PC-9 (cell line): ENCODE data around the gene SULT1B1. TPM values are rescaled to one million over a fixed set of nuclear protein-coding genes. Genes with fewer than 3 reads are reported as not detected.

Source experiments
- BruUV-seq: library from RNA; stranded (reverse); fragments of 400-500 nt; replicated peaks from 2 replicates; lab custom pipeline; 2021; lab: Mats Ljungman, UMichigan
- CTCF ChIA-PET: fragments of 300-600 bp; sonication (Branson Sonifier 250); formaldehyde crosslinking; loops from one replicate; lab custom pipeline; 2022; ENCODE audit warnings: antibody characterized with exemption; lab: Charles Lee
- POLR2A ChIA-PET: fragments of 300-600 bp; sonication (Branson Sonifier 250); formaldehyde crosslinking; loops from one replicate; lab custom pipeline; 2022; ENCODE audit warnings: antibody characterized with exemption; ENCODE audit not compliant: unreplicated experiment; lab: Charles Lee
- DNase-seq, 2 experiments: peaks; one replicate each; pipeline versions ENCODE4 v3.0.0 to v3.0.0-alpha.2; 2015 to 2022; ENCODE audit warnings: mixed read lengths in 1 of 2
- H2AFZ ChIP-seq: fragments of 200-600 bp; sonication (generic); 2 replicates; pipeline ENCODE4 v1.8.1; 2017; ENCODE audit warnings: antibody characterized with exemption
- H3F3A ChIP-seq: fragments of 200-600 bp; sonication (generic); 2 replicates; pipeline ENCODE4 v1.8.1; 2017; ENCODE audit warnings: antibody characterized with exemption, mild to moderate bottlenecking, low read depth; ENCODE audit not compliant: insufficient read depth
- H3K27ac ChIP-seq: fragments of 200-600 bp; sonication (generic); 2 replicates; pipeline ENCODE4 v1.6.1; 2016; ENCODE audit warnings: mixed run types
- H3K27me3 ChIP-seq: fragments of 200-600 bp; sonication (generic); 2 replicates; pipeline ENCODE4 v1.6.1; 2016; ENCODE audit warnings: low read depth, mixed run types; ENCODE audit not compliant: insufficient read depth
- H3K36me3 ChIP-seq: fragments of 200-600 bp; sonication (generic); 2 replicates; pipeline ENCODE4 v1.6.1; 2016; ENCODE audit warnings: low read depth, mixed run types
- H3K4me1 ChIP-seq: fragments of 200-600 bp; sonication (generic); replicated peaks from 2 replicates; pipeline ENCODE4 v1.6.1; 2016; ENCODE audit warnings: mixed run types; ENCODE audit not compliant: insufficient read depth
- H3K4me2 ChIP-seq: fragments of 200-600 bp; sonication (generic); 2 replicates; pipeline ENCODE4 v1.6.1; 2017; ENCODE audit warnings: mixed run types
- H3K4me3 ChIP-seq: fragments of 200-600 bp; sonication (generic); 2 replicates; pipeline ENCODE4 v1.6.1; 2016; ENCODE audit warnings: mixed run types
- H3K79me2 ChIP-seq: fragments of 200-600 bp; sonication (generic); 2 replicates; pipeline ENCODE4 v1.6.1; 2017; ENCODE audit warnings: low read depth, mixed run types
- H3K9me2 ChIP-seq: fragments of 200-600 bp; sonication (generic); 2 replicates; pipeline ENCODE4 v1.8.1; 2017; ENCODE audit warnings: mild to moderate bottlenecking; ENCODE audit not compliant: insufficient read depth
- H3K9me3 ChIP-seq: fragments of 200-600 bp; sonication (generic); 2 replicates; pipeline ENCODE4 v1.8.1; 2016; ENCODE audit warnings: low read depth; ENCODE audit not compliant: insufficient read depth
- H4K20me1 ChIP-seq: fragments of 200-600 bp; sonication (generic); 2 replicates; pipeline ENCODE4 v1.8.1; 2017; ENCODE audit not compliant: insufficient read depth
- CTCF ChIP-seq: fragments of 200-600 bp; sonication (generic); conservative IDR thresholded peaks from 2 replicates; pipeline ENCODE4 v1.6.1; 2017; ENCODE audit warnings: mixed run types, antibody characterized with exemption, mild to moderate bottlenecking, moderate library complexity
- EZH2 ChIP-seq: fragments of 200-600 bp; sonication (generic); IDR thresholded peaks from 2 replicates; pipeline ENCODE4 v1.8.0; 2017; ENCODE audit warnings: antibody characterized with exemption, low read depth
- intact Hi-C: fragments of 100-400 bp; cut with micrococcal nuclease; formaldehyde crosslinking; loops from one replicate; pipeline ENCODE4 v1.10.0; 2022; ENCODE audit not compliant: unreplicated experiment
- total RNA-seq: library from RNA; stranded (reverse); gene quantifications from 2 replicates; pipeline ENCODE4 v1.2.3, GENCODE V29; 2021

The SULT1B1 gene
- total RNA-seq, 1 experiment from 2014 or later: 0.24 TPM

GRCh38 chr4:69749771-69750170 is 10.6 kb downstream of the SULT1B1 start:
- CTCF ChIA-PET: no interaction called here
- intact Hi-C loops: loop anchor here (5.0 kb wide), 1 partner anchor 42 kb away; no protein-coding TSS in a partner anchor
- peak in 1 of 2 experiments; percentile 37 for DNase-seq
- TF ChIP-seq CTCF (no peak), EZH2 (no peak)
- H3K4me2 ChIP-seq: no peak overlapping the region
- H3K9me3 ChIP-seq: no peaks in the 10 kb centered on the region
- H3K4me1 ChIP-seq: no peaks in the 10 kb centered on the region
- BruUV-seq: no TSS peak
- no peaks in the 10 kb centered on the region for H3K9me2 ChIP-seq
- no peak overlapping the region for H3K4me3 ChIP-seq
- H3K36me3 ChIP-seq: no peaks in the 10 kb centered on the region
- H3F3A ChIP-seq: no peaks in the 10 kb centered on the region
- no peak overlapping the region for H3K27ac ChIP-seq
- H4K20me1 ChIP-seq: no peaks in the 10 kb centered on the region
- POLR2A ChIA-PET: no interaction called here
- no peak overlapping the region for H2AFZ ChIP-seq
- H3K27me3 ChIP-seq: no peaks in the 10 kb centered on the region
- H3K79me2 ChIP-seq: no peaks in the 10 kb centered on the region

GRCh38 chr4:69748173-69748572 is 12.2 kb downstream of the SULT1B1 start:
- no peaks in the 10 kb centered on the region for H3K9me3 ChIP-seq
- no peaks in the 10 kb centered on the region for H4K20me1 ChIP-seq
- TF ChIP-seq CTCF: no peak
- no peak for TF ChIP-seq EZH2
- intact Hi-C loops: loop anchor here (5.0 kb wide), 1 partner anchor 41 kb away; no protein-coding TSS in a partner anchor
- DNase-seq: no peak
- no peaks in the 10 kb centered on the region for H3K27me3 ChIP-seq
- ChIA-PET POLR2A (no interaction called here), CTCF (interaction anchor here (0.6 kb wide), 1 partner anchor 15 kb away, joined by 3 read pairs; no protein-coding TSS in a partner anchor)
- no peak overlapping the region for H3K4me3 ChIP-seq
- no peaks in the 10 kb centered on the region for H3K9me2 ChIP-seq
- H3K79me2 ChIP-seq: no peaks in the 10 kb centered on the region
- H2AFZ ChIP-seq: no peak overlapping the region
- no peaks in the 10 kb centered on the region for H3K36me3 ChIP-seq
- no peaks in the 10 kb centered on the region for H3F3A ChIP-seq
- BruUV-seq: no TSS peak
- no peak overlapping the region for H3K27ac ChIP-seq
- H3K4me1 ChIP-seq: no peaks in the 10 kb centered on the region
- no peak overlapping the region for H3K4me2 ChIP-seq

GRCh38 chr4:69744157-69744478 is 16.3 kb downstream of the SULT1B1 start:
- CTCF ChIA-PET: no interaction called here
- no peaks in the 10 kb centered on the region for H3K9me2 ChIP-seq
- no peak overlapping the region for H3K27ac ChIP-seq
- no TSS peak for BruUV-seq
- POLR2A ChIA-PET: no interaction called here
- H3K4me3 ChIP-seq: no peak overlapping the region
- no peaks in the 10 kb centered on the region for H3K9me3 ChIP-seq
- no peaks in the 10 kb centered on the region for H3K79me2 ChIP-seq
- no peaks in the 10 kb centered on the region for H3K4me1 ChIP-seq
- no peak overlapping the region for H2AFZ ChIP-seq
- no peaks in the 10 kb centered on the region for H3F3A ChIP-seq
- H3K36me3 ChIP-seq: no peaks in the 10 kb centered on the region
- H3K27me3 ChIP-seq: no peaks in the 10 kb centered on the region
- no peak for TF ChIP-seq EZH2
- no peak for TF ChIP-seq CTCF
- intact Hi-C loops: no loop called here
- H3K4me2 ChIP-seq: no peak overlapping the region
- no peaks in the 10 kb centered on the region for H4K20me1 ChIP-seq
- no peak for DNase-seq
